ENCODE measurements around the gene CXCL12.

The CXCL12 gene

DNA sequence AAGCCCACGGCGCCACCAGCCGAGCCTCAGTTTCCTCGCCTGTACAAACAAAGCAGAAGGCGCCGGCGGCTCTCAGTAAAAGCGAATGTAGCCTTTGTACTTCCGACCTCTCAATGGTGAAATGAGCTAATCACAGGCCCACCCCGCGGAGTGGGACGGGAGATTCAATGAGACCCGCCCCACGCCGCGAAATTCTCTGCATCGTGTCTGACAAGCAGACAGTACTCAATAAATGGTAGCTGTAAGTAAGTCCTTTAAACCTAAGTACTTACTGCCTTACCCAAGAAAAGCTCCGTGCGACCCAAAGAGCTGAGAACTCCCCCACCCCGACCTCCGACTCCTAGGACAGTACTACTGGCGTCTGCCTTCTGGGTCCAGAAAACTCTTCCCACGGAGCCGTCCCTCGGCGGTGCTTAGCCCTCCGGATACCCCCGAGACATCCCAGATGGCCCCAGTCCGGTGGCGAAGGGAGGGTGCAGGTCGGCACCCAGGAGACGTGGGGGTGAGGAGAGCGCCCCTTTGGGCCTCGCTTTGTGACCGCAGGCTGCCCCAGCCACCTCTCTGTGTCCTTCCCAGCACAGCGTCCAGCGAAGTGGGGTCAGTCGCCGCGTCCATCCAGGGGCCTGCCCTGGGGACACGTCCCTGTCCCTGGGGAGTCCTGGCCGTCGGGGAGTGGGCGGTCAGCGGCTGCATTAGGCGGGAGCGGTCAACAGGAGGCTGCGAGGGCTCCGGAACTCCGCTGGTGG, 972 bp upstream of the CXCL12 start:
- DNase-seq (ENCODE audit: low read depth in 1 of 2, low spot score in 1 of 2) = no peak

DNA sequence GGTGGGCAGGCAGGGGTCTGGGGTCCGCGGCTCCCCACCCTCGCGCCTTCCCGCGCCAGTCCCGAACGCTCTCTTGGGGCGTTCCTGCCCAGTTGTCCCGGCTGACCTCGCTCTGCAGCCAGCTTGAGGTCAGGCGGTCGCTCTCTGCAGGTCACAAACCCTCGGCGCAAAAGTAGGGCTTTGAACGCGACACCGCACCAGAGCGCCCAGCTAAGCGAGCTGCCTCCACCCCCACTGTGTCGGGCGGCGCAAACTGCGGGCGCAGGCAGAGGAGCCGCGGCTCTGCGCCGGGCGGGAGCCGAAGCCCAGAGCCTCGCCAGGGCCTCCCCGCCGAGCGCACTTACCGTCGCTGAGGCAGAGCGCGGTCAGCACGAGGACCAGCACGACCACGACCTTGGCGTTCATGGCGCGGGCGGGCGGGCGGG, 284 bp downstream of the CXCL12 start:
- DNase-seq (ENCODE audit: low read depth in 1 of 2, low spot score in 1 of 2) = no peak

DNA sequence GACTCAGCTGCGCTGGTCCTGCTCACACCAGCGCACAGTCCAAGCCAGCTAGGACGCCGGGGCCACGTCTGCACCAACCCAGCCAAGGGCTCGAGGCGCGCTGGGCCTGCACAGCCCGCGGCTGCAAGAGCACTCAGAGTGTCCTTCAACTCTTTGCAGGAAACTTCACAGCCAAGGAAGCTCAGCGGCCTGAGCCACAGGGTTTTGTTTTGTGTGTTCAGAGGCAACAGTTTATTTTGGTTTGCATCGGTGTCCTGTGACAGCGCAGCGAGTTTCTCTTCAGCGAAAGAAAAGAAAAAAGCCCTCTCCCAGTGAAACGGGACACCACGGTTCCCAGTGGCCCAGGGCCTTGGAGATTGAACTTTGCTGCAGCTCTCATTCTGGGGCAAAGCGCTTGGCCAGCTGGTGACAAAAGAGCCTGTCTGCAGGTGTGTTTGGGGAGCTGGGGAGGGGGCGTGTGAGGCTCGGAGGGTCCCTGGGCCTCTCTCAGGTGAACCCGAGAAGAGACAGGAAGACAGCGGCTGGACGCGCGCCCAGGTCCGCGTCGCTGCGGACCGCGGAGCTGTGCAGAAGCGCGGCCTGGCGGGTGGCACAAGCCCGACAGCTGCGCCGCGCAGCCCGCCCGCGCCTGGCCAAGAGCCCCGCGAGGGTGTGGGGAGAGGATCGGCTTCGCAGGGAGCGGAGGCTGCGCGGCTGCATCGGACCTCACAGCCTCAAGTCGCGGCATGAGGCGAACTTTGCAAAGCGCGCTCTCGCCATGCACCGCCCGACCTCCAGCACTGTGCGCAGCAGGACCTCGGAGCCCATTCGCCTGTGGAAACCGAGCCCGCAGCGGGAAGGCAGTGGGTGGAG, 922 bp downstream of the CXCL12 start:
- DNase-seq (ENCODE audit: low read depth in 1 of 2, low spot score in 1 of 2) = no peak

DNA sequence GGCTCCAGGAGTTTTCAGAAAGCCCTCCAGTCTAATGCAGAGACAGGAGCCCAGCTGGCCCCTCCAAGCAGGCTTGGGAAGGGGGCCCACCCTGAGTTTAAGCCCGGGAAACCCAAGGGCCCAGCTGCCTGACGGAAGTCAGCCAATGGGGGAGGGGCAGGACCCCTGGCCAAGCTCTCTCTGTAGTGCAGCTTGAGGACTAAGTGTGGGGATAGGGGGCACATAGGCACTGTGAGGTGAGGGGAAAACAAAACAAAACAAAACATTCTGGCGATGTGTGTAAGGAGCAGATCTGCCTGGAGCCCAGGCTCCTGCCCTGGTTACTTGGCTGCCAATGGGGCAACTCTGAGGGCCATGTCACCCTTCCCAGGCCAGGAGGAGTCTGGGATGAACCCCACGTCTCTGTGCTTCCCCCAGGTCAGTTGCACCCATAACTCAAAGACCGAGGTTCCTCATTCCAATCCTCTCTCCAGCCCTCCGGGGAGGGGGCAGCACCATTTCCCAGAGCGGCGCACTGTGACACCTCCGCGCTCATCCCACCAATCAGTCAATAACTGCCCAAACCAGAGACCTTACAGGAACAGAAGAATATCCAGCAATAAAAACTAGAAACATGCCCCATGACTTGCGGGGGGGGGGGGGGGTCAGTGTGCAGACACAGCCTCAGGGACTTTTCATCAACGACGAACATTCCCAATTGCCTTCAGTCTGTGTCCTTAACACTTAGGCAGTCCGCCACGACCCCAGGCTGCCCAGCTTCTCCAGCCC, 1.7 kb downstream of the CXCL12 start:
- no peak for DNase-seq (ENCODE audit: low read depth in 1 of 2, low spot score in 1 of 2)

DNA sequence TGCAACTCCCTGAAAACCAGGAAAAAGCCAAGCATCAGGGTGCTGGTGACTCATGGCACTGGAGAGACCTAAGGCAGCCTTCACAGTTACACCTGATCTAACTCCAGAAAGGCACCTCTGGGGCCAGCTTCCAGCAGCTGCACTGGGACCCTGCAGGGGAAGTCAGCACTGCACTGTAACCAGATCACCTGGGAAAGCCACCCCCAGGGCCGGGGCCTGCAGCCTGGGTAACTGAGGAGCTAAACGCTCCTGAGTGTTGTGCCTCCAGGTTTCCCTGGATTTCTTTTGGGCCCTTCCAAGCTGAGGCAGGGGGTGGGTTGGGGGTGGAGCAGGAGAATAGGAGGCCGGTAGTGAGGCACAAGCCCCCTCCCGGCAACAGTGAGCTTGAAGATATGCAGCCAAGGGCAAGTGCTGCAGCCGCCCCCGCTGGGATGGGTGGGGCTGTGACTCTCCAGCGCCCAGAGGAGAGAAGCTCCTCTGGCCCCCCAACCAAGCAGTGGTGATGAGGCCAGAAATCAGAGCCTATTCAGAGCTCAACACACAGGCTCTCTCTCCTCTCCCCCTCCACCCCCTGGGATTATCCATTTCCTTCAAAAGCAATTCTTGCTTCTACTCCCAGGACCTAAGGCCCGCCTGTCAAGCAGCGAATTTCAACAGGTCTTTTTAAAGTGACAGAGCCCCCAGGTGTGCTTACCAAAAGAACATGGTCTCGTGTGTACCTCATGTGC, 2.6 kb downstream of the CXCL12 start:
- no peak for DNase-seq (ENCODE audit: low read depth in 1 of 2, low spot score in 1 of 2)

DNA sequence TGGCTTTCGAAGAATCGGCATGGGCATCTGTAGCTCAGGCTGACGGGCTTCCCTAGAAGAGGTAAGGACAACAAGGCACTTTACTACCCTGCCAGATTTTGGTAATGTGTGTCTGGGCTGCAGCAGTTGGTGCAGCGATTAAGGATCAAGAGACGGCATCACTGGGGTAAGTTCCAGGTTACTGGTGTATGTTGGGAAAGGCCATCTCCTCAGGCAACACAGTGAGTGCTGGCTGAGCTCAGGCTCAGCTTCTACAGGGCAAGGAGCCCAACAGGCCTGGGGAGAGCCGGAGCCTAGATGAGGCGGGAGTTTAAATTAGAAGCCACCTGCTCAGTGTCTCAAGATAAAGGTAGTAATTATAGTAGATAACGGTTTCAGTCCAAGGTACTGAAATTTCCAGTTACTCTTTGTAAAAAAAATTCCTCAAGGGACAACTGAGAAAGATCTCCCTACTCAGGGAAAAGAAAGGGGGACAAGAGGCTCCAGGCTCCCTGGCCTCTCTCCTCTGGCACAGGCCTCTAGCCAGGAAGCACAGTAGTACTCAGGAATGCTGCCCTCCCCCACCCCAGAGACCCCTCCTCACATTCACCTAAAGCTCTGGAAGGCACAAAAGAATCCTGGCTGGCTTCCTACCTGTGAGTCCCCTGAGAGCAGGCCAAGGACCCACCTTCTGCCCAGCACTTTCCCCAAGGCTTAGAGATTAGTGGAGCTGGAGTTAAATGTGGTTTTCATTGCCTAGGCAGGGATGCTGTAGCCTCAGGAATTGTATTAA, 3.9 kb downstream of the CXCL12 start:
- no peak for DNase-seq (ENCODE audit: low read depth in 1 of 2, low spot score in 1 of 2)

DNA sequence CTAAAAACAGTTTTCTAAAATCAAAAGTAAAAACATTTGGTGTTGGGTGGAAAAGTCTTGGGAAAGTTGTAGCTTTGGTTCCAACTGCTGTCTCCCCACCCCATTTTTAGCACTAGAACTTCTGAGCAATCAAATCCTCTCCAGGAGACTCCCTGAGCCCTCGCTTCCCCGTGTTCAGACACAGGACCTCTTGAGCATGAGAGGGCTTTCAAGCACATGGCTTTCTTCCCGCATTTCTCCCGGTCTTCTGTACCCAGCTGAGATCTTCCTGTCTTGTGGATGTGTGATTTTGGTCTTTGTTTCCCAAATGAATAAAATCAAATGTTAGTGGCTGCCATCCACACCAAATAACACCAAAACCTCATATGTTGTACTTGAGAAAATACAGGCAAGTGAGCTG, 5.0 kb downstream of the CXCL12 start:
- no peak for DNase-seq (ENCODE audit: low read depth in 1 of 2, low spot score in 1 of 2)

DNA sequence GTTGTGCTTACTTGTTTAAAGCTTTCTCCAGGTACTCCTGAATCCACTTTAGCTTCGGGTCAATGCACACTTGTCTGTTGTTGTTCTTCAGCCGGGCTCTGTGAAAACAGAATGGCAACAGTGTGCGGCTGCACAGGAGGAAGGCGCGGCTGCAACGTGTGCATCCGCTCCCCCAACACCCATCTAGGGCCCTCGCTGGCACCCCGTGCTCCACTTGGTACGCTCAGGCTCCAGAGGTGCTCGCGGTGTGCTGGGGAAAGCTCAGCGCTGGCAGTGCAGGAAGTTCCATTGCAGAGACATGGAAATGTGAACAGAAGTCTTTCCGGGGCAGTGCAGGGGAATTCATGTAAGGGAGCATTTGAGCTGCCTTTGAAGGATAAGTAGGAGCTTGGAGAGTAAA, 6.3 kb downstream of the CXCL12 start:
- no peak for DNase-seq (ENCODE audit: low read depth in 1 of 2, low spot score in 1 of 2)

DNA sequence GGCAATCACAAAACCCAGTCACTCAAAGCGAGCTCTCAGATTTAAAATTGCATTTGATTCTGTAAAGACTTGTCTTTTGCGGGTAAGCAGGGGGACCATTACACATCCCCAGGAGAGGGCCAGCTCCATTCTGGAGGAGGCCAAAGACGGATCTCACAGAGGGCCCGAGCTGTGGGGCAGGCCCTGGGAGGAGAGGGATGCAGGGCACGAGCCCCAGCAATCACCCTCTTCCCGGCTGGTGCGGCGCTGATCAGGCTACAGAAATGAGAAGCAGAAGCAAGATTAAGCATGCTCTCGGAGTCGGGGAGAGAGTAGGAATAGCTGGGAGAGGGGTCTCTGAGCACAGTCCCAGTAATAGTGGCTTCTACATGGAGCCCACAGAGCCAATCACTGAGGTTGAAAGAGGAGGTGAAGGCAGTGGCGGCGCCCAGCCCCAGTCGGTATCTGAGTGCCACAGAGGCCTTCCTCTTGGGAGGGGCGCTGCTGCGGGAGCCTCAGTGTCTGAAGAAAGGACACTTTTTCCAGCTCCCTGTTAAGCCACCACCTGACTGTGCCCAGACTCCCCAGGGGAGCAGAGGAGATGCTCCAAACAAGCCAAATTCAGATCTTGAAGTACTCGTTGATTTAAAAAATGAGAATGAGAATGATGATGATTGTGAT, 7.1 kb downstream of the CXCL12 start:
- DNase-seq (ENCODE audit: low read depth in 1 of 2, low spot score in 1 of 2) = no peak

DNA sequence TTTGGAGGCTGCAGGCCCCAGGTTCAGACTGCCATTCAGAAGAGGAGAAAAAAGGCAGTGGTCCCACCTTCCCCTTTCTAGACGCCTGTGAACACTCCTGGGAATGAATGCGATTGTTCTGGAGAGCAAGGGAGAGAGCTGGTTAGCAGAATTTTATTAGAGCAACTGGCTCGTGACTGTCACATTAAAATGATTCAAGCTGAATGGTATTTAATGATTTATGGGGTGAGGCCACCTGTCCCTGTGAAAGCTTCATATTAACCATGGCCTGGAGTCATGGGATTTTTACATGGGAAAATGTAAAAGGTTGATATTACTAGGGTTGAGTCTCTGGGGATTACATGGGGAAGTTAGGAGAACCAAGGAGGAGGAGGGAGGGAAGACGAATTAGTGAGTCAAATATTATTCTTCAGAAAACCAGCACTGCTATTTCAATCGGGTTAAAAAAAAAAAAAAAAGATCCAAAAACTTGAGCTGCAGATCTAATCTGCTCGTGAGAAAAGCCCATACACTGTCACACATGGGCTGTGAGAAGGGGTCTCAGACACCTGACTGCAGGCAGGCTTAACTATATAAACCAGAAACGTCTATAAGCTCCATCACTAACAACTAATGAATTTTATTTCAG, 8.3 kb downstream of the CXCL12 start:
- no peak for DNase-seq (ENCODE audit: low read depth in 1 of 2, low spot score in 1 of 2)

DNA sequence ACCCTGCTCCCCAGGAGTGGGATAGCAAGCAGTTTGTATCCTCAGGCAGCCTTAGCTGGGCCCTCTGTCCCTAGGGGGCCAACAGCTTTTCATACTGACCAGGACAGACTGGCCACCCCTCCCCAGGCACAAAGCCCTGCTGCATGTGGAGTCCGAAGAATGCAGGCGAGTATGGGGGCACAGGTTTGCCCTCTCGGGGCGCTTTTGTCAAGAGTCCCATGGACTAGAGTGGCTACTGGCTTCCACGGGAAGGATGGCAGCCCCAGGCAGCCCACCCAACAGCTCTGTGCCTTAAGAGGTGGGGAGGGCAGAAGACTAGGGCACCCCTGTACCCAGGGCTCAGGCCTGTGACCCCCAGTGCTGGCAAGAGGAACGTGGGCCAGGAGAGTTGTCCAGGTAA, 10.7 kb downstream of the CXCL12 start:
- DNase-seq (ENCODE audit: low read depth in 1 of 2, low spot score in 1 of 2) = no peak

DNA sequence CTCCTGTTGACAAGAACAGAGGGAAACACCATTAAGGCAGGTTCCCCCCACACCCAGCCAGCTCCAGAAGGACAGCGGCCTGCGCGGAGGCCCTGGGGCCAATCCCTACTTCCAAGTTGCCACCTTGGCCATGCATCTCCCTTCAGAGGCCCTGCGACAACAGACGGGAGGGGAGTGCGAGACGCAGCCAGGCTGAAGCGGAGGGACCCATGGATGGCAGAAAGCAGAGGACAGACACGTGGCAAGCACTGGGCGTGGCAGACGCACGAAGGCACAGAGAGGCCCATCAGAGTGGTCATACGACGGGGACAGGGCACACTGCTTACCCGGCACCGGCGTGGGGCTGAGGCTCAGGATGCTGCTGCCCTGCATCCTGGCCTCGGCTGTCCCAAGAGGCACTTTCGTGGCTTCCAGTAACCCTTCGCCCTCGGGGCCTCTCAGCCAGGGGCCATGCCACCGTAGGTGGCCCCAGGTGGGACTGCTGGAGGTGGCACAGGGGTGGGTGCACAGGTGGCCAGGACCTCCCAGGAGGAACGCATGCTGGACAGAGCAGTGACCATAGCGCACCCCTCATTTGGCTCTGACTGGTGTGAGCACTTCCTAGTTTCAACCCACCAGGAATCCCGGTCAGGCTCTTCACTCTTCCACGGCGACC, 11.4 kb downstream of the CXCL12 start:
- no peak for DNase-seq (ENCODE audit: low read depth in 1 of 2, low spot score in 1 of 2)

DNA sequence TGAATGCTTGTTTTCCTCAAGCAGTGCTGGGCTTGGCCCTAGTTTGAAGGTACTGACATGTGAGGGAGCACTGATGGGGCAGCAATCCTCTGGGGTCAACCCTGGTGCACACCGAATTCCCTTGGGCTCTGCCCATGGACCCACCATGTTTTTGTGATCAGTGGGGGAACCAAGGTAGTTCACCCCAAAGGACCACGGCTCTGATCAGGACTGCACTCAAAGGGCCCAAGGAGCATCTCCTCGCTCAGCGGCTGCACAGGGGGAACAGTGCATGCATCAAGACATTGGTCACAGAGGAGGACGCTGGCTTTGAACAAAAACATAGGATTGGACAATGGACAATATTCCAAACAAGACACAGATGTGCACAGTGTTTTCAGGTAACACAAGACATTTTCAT, 12.7 kb downstream of the CXCL12 start:
- DNase-seq (ENCODE audit: low read depth in 1 of 2, low spot score in 1 of 2) = no peak

DNA sequence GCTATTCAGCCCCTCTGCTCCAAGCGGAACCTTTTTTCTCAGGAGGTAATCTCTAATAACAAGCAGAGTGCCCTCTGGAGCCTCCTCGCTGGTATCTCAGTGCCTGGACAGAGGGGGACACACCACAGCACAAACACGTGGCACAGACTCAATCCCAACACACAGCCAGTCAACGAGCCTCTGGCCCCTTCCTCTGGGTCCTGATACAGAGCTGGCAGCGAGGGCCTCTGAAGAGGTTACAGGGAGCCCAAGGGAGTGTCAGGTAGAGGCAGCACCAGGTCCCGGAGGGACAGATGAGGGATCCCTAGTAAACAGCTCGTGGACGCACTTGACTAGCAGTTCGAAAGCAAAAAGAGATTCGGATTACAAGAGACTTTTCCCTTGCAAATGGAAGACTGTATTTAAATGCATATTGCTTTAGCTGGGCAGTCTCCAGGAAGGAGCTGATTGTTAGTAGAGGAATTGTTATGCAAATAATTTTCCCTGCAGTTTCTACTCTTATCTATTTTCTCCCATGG, 14.1 kb downstream of the CXCL12 start:
- DNase-seq (ENCODE audit: low read depth in 1 of 2, low spot score in 1 of 2) = no peak

DNA sequence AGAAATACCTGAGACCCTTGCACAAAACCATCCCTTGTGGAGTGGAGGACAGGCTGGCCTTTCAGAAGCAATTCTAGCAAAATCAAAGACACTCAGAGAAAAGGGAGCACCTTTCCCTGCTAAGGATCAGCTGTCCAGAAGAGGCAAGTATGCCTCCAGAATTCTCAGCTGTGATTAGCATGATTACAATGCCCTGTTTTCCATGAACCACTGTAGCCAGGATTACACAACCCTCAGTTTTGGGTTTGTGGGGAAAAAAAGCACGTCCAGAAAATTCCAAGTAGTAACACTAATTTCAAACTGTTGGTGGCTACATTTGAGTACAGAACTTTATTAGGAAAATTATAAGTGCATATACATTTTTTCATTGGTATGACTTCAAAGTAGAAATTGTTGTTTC, 15.0 kb downstream of the CXCL12 start:
- no peak for DNase-seq (ENCODE audit: low read depth in 1 of 2, low spot score in 1 of 2)

DNA sequence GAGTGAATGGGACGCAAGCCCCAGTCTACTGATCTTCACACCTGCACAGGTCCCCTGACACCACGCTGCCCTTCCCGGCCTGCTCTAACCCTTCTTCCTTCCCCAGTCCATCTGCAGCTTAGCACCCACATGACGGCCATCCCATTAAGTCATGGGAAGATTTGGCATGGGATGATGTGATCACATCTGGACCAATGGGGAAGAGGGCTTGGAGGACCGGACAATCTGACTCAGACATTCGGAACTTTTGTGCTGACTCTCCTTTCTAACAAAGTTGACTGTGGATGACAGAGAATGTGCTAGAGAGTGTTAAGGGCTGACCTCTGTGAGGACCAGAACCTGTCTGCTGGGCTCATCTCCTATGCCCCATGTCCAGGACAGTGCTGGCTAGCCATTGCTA, 15.6 kb downstream of the CXCL12 start:
- no peak for DNase-seq (ENCODE audit: low read depth in 1 of 2, low spot score in 1 of 2)

DNA sequence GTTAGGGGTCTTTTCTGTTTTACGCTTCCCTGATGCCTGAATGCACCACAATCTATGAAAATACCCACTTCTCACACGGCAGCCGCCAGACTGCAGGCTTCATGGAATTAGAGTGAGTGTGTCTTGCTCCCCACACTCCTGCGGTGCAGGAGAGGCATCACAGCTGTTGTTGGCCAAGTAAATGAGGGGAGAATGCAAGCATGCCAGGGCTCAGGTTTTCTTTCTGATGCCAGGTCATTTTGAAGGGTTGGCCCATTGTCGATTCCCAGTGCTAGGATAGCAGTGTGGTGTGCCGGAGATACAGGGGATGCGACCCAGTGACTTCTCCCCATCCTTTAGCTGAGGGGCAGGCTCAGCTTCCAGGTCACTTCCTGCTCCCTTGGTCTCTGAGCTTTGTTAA, 16.3 kb downstream of the CXCL12 start:
- no peak for DNase-seq (ENCODE audit: low read depth in 1 of 2, low spot score in 1 of 2)

DNA sequence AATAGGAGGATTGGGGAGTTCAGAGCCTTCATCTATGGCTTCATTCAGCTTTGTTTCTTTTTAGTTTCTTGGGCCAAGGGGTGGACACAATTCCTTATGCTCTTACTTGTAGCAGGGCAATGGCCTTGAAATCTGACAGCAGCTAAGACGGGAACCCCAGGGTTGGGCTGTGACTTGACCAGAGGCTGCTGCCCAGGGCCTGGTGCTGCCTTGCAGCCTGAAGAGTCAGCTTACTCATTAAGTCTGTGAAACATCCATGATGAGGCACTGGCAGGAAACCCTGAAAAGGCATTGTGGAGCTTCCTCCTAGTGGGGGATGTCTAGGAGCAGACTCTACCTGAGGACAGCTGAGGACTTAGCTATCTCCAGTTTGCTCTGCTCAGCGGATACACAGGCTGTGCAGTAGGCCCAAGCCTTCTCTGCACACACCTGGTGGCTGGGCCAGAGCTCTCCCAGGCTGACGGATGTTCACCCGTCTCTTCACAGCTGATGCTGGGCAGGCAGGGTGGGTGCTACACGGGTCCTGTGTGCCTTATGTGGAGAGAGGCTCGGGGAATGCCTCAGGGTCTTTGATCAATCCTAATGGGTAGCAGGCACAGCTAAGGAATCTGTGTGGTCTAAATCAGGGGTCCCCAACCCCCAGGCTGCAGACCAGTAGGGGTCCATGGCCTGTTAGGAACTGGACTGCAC, 17.8 kb downstream of the CXCL12 start:
- no peak for DNase-seq (ENCODE audit: low read depth in 1 of 2, low spot score in 1 of 2)
